GM23338 (cell line): Measurements from ENCODE around the gene USP2.

Source experiments
- CREB1 ChIP-seq: fragments of 250-450 bp; sonication (Bioruptor Pico); IDR thresholded peaks from 2 replicates; pipeline ENCODE4 v1.5.0; 2020; ENCODE audit warnings: low read depth, mild to moderate bottlenecking, moderate library complexity
- CTCF ChIP-seq, 2 experiments: fragments of 200-600 bp in 1 of 2; sonication (generic) in 1 of 2; conservative IDR thresholded peaks; 2 replicates each; pipeline versions ENCODE4 v1.5.1 to v1.6.1; 2016 to 2017; ENCODE audit warnings: antibody characterized with exemption in 2 of 2, low read depth in 2 of 2, mild to moderate bottlenecking in 2 of 2, moderate library complexity in 1 of 2
- ETS1 ChIP-seq: IDR thresholded peaks from 2 replicates; pipeline ENCODE4 v1.6.1; 2016; ENCODE audit warnings: antibody characterized with exemption
- EZH2 ChIP-seq: fragments of 200-600 bp; sonication (generic); IDR thresholded peaks from one replicate; pipeline ENCODE4 v1.8.0; 2017; ENCODE audit warnings: antibody characterized with exemption, mild to moderate bottlenecking, low read depth; ENCODE audit not compliant: unreplicated experiment
- EZH2phosphoT487 ChIP-seq: fragments of 200-600 bp; sonication (generic); IDR thresholded peaks from one replicate; pipeline ENCODE4 v1.8.1; 2018; ENCODE audit warnings: antibody characterized with exemption; ENCODE audit not compliant: unreplicated experiment
- JUNB ChIP-seq: IDR thresholded peaks from one replicate; pipeline ENCODE4 v1.6.1; 2016; ENCODE audit warnings: antibody characterized with exemption; ENCODE audit not compliant: unreplicated experiment
- NANOG ChIP-seq: IDR thresholded peaks from 2 replicates; pipeline ENCODE4 v1.6.1; 2016; ENCODE audit warnings: antibody characterized with exemption, borderline replicate concordance
- POLR2AphosphoS5 ChIP-seq: IDR thresholded peaks from 2 replicates; pipeline ENCODE4 v1.6.1; 2016; ENCODE audit warnings: antibody characterized with exemption, low read depth
- REST ChIP-seq: IDR thresholded peaks from one replicate; pipeline ENCODE4 v1.6.1; 2018; ENCODE audit warnings: antibody characterized with exemption; ENCODE audit not compliant: unreplicated experiment
- ZNF114 ChIP-seq: fragments of 250-450 bp; sonication (Bioruptor Pico); IDR thresholded peaks from 2 replicates; pipeline ENCODE4 v1.5.0; 2020; ENCODE audit warnings: mild to moderate bottlenecking, moderate library complexity
- ZNF331 ChIP-seq: fragments of 250-450 bp; sonication (Bioruptor Pico); IDR thresholded peaks from 2 replicates; pipeline ENCODE4 v1.5.0; 2020; ENCODE audit warnings: low read depth, mild to moderate bottlenecking, moderate library complexity
- ZNF462 ChIP-seq: fragments of 250-450 bp; sonication (Bioruptor Pico); IDR thresholded peaks from 2 replicates; pipeline ENCODE4 v1.5.0; 2020; ENCODE audit warnings: mild to moderate bottlenecking, moderate library complexity

- TF ChIP-seq EZH2 (no peak), CTCF (conservative IDR thresholded peaks at IDR 0.05; ENCODE audit: low read depth in 2 of 2) (no peak), EZH2phosphoT487 (no peak), ZNF114 (CRISPR knock-in tag) (no peak), JUNB (no peak), POLR2AphosphoS5 (peak; percentile 88), REST (no peak), CREB1 (CRISPR knock-in tag) (0 out of 2 replicates have a peak, but pooled peaks have one; percentile 39), ETS1 (no peak), NANOG (no peak), ZNF331 (no peak), ZNF462 (no peak)
Measured at GRCh38 chr11:119316729-119317591, 64.5 kb downstream of the USP2 start, which contains the start of gene MCAM.
